RWPE2 (cell line): ENCODE measurements around the gene DLG5.
A peak's percentile ranks its signal among the peaks of the same experiment; 100 is the strongest.
"Not testable (repeated sequence)": the region's sequence is repeated elsewhere in the genome, so short reads cannot be mapped to it uniquely, and the experiment has no call there.

Source experiments
- ATAC-seq: fragments of 200-7000 bp; cut with Tn5 transposase; 3 replicates; pipeline ENCODE4 v1.9.1; 2021; ENCODE audit warnings: low read depth
- DNase-seq: peaks from one replicate; pipeline ENCODE4 v3.0.0-alpha.2; 2020; ENCODE audit warnings: low spot score
- H3K27ac ChIP-seq: fragments of 450-650 bp; 2 replicates; pipeline ENCODE4 v1.5.1; 2017; ENCODE audit warnings: mild to moderate bottlenecking; ENCODE audit not compliant: poor library complexity, severe bottlenecking
- H3K27me3 ChIP-seq: fragments of 250-450 bp; sonication (Bioruptor Pico); 2 replicates; pipeline ENCODE4 v1.5.1; 2021; ENCODE audit warnings: mild to moderate bottlenecking, moderate library complexity; ENCODE audit not compliant: insufficient read depth, poor library complexity, severe bottlenecking
- H3K36me3 ChIP-seq: fragments of 250-450 bp; sonication (Bioruptor Pico); 2 replicates; pipeline ENCODE4 v1.5.1; 2020; ENCODE audit warnings: low read depth, mild to moderate bottlenecking, moderate library complexity
- H3K4me1 ChIP-seq: fragments of 250-450 bp; sonication (Bioruptor Pico); 2 replicates; pipeline ENCODE4 v1.5.1; 2021; ENCODE audit warnings: mild to moderate bottlenecking, moderate library complexity; ENCODE audit not compliant: insufficient read depth, poor library complexity, severe bottlenecking
- H3K4me3 ChIP-seq: fragments of 250-450 bp; sonication (Bioruptor Pico); 2 replicates; pipeline ENCODE4 v1.5.1; 2021; ENCODE audit warnings: mild to moderate bottlenecking, moderate library complexity; ENCODE audit not compliant: severe bottlenecking
- H3K9me3 ChIP-seq: fragments of 250-450 bp; sonication (Bioruptor Pico); 2 replicates; pipeline ENCODE4 v1.5.1; 2021; ENCODE audit warnings: mild to moderate bottlenecking, moderate library complexity; ENCODE audit not compliant: severe bottlenecking
- CTCF ChIP-seq: fragments of 450-650 bp; IDR thresholded peaks from one replicate; pipeline ENCODE4 v1.5.1; 2017; ENCODE audit warnings: mild to moderate bottlenecking, moderate library complexity; ENCODE audit not compliant: poor library complexity, severe bottlenecking

DLG5 gene

DNA sequence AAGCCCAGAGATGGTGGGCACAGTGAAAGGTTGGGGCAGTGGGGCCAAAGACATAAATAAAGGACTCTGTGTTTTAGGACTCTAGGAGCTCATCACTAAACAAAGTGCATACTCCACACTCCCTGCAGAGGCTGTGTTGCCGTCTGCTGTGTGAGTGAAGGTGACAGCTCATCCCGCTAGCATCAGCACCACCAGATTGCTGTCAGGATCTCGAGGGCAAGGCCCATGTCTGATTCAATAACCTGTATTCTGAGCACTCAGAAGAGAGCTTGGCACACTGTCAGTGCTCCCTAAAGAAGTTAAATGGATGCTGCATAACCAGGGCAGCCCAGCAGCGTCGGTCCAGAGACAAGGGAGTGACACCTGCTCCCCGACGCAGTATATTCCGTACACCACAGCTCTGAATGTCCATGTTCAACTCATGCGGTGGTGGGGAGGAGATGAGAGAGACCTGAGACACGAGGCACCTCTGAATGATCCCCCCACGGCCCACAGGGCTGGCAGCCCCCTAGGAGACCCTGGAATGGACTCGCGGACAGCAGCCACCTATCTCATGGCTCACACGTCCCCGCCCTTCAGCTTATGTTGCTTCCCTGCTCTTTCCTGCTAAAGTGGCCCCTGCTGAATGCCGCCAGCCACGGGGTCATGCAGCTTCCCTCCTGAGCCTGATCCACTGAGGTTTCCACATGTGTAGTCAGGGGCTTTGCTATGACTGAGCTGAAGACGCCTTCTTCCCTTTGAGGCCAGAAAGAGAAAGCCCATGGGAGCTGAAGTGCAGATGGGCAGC is 156.3 kb downstream of the DLG5 start:
- Histone ChIP-seq H3K27me3 (no peaks in the 10 kb centered on the region), H3K27ac (no peak overlapping the region), H3K9me3 (no peaks in the 10 kb centered on the region), H3K36me3 (no peaks in the 10 kb centered on the region), H3K4me3 (no peak overlapping the region), H3K4me1 (no peaks in the 10 kb centered on the region)
- no peak for DNase-seq
- ATAC-seq, result no peak
- no peak for TF ChIP-seq CTCF

- H3K4me1 ChIP-seq, result no peaks in the 10 kb centered on the region
- ATAC-seq, result no peak
- no peak for DNase-seq
- no peak overlapping the region for H3K4me3 ChIP-seq
- no peaks in the 10 kb centered on the region for H3K27me3 ChIP-seq
- H3K36me3 ChIP-seq, result no peaks in the 10 kb centered on the region
- H3K9me3 ChIP-seq, result no peaks in the 10 kb centered on the region
- no peak overlapping the region for H3K27ac ChIP-seq
- no peak for TF ChIP-seq CTCF
Observed at GRCh38 chr10:77768039-77768438, 158.5 kb downstream of the DLG5 start.

DNA sequence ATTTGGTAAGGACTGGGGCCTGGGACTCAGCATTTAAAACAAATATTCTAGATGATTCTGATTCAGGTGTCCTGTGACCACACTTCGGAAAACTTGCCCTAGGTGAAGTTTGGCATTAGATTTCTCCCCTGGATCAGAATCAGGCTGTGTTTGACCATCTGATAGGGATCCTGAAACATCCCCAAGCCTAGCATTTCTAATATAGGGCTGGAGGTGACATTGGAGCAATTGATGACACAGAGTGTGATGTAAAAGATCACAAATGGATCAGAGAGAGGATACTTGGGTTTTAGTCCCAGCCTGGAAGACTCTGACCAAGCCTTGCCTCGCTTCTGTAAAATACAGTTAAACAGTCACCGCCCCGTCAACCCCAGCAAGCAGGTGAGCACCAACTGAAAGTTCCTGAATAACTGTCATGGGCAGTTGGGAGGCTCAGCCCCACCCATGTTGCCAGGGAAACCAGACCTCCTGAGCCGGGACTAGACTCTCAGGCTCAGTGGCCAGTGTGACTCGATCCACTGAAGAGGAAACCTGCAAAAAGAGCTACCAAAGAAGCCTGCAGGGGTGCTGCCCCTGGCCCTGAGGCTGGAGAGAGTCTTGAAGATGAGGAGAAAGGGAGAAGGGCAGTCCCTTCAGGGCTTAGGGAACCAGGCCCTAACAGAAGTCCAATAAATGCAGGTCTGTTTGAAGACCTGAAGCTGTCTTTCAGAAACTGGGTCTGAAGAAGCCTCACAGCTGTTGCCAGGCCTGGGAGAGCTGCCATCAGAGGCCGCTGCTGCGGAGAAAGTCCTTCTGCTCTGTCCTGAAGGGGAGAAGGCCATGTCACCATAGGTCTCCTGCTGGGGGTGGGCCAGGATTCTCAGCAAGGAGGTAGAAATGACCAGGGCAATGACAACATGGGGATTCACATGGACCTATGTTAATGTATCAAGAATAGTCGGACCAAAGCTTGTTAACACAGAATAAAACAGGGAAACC is 162.8 kb downstream of the DLG5 start:
- Histone ChIP-seq H3K27me3 (no peaks in the 10 kb centered on the region), H3K4me3 (no peak overlapping the region), H3K27ac (no peak overlapping the region), H3K36me3 (no peaks in the 10 kb centered on the region), H3K9me3 (no peaks in the 10 kb centered on the region), H3K4me1 (peaks cover 6% of the 10 kb centered on the region)
- no peak for TF ChIP-seq CTCF
- ATAC-seq (peak; percentile 19; the same call in 1 of the 3 replicates), DNase-seq (no peak)

DNA sequence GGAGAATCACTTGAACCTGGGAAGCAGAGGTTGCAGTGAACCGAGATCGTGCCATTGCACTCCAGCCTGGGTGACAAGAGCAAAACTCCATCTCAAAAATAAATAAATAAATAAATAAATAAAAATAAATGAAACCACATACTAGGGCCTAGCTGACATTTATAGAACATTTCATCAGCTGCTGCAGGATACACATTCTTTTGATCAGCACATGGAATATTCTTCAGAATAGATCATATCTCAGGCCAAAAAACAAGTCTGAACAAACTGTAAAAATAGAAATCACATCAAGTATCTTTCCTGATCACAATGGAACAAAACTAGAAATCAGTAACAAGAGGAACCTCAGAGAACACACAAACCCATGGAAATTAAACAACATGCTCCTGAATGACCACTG is 168.1 kb downstream of the DLG5 start:
- DNase-seq, H3K36me3 ChIP-seq, H3K4me3 ChIP-seq, H3K27me3 ChIP-seq, H3K9me3 ChIP-seq, H3K27ac ChIP-seq, ATAC-seq: not testable (repeated sequence)
- H3K4me1 ChIP-seq, result peaks cover 14% of the 10 kb centered on the region
